NT2/D1 (cell line): ENCODE measurements around the gene OGFOD2.

Experiments used
- SUZ12 ChIP-seq: IDR thresholded peaks from 2 replicates; pipeline ENCODE4 v1.6.1; 2011; ENCODE audit not compliant: insufficient read length, insufficient read depth; ENCODE audit errors: extremely low read depth
- YY1 ChIP-seq: IDR thresholded peaks from 2 replicates; pipeline ENCODE4 v1.6.1; 2011; ENCODE audit not compliant: insufficient read length, insufficient read depth

DNA sequence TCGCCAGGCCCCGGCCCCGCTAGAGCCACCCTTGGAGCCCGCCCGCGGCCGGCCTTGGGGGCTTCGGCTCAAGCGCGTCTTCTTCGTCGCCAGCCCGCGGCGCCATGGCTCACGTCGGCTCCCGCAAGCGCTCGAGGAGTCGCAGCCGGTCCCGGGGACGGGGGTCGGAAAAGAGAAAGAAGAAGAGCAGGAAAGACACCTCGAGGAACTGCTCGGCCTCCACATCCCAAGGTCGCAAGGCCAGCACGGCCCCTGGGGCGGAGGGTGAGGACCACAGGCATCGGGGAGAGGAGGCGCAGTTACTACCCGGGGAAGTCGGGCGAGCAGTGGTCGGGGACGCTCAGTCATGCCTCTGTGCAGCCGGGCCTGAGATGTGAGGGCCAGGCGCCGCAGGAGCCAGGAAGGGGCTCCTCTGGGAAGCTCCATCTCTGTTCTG, 6.0 kb downstream of the OGFOD2 start:
- no peak for TF ChIP-seq YY1
- no peak for TF ChIP-seq SUZ12
